Suppressor macrophage treated with lipopolysaccharide for 1 hour (primary cell): ENCODE measurements around the gene VWA8.
"Not testable (repeated sequence)": the region's sequence is repeated elsewhere in the genome, so short reads cannot be mapped to it uniquely, and the experiment has no call there.

ENCODE experiments used
- DNase-seq, 3 donors: peaks; one replicate each; pipeline ENCODE4 v3.0.0-alpha.2; 2020 to 2022

VWA8 gene

GRCh38 chr13:41577436-41577835 lies 383.5 kb downstream of the VWA8 start:
- DNase-seq, result peak; percentile 54 to 75 (median 69)

GRCh38 chr13:41573640-41574039 lies 387.3 kb downstream of the VWA8 start:
- DNase-seq, result not testable (repeated sequence)

GRCh38 chr13:41571817-41572340 lies 389.0 kb downstream of the VWA8 start:
- not testable (repeated sequence) for DNase-seq

GRCh38 chr13:41568972-41569351 lies 391.9 kb downstream of the VWA8 start:
- DNase-seq, result no peak

GRCh38 chr13:41568143-41568971 lies 392.6 kb downstream of the VWA8 start:
- no peak for DNase-seq

- DNase-seq, result no peak
Measured at GRCh38 chr13:41567363-41567762, 393.5 kb downstream of the VWA8 start.

- DNase-seq, result no peak
Measured at GRCh38 chr13:41565846-41566245, 395.1 kb downstream of the VWA8 start.

GRCh38 chr13:41565216-41565615 lies 395.7 kb downstream of the VWA8 start:
- no peak for DNase-seq

GRCh38 chr13:41563984-41564365 lies 396.9 kb downstream of the VWA8 start:
- DNase-seq, result no peak

- DNase-seq, result no peak
Measured at GRCh38 chr13:41563341-41563983, 397.4 kb downstream of the VWA8 start.

- no peak for DNase-seq
Measured at GRCh38 chr13:41562541-41563178, 398.2 kb downstream of the VWA8 start.

- DNase-seq, result no peak
Measured at GRCh38 chr13:41562083-41562482, 398.8 kb downstream of the VWA8 start.

GRCh38 chr13:41561170-41561569 lies 399.7 kb downstream of the VWA8 start:
- no peak for DNase-seq

GRCh38 chr13:41558781-41559560 lies 401.9 kb downstream of the VWA8 start:
- no peak for DNase-seq

- DNase-seq, result no peak
Measured at GRCh38 chr13:41557719-41558118, 403.2 kb downstream of the VWA8 start.

- no peak for DNase-seq
Measured at GRCh38 chr13:41554626-41555386, 406.1 kb downstream of the VWA8 start.

GRCh38 chr13:41554180-41554579 lies 406.7 kb downstream of the VWA8 start:
- DNase-seq, result no peak

- DNase-seq, result no peak
Measured at GRCh38 chr13:41552031-41552430, 408.9 kb downstream of the VWA8 start.

- DNase-seq, result no peak
Measured at GRCh38 chr13:41550276-41550675, 410.6 kb downstream of the VWA8 start.

GRCh38 chr13:41549491-41549890 lies 411.4 kb downstream of the VWA8 start:
- DNase-seq, result no peak

- no peak for DNase-seq
Measured at GRCh38 chr13:41548910-41549309, 412.0 kb downstream of the VWA8 start.

- no peak for DNase-seq
Measured at GRCh38 chr13:41548031-41548430, 412.9 kb downstream of the VWA8 start.
